ENCODE data around the gene PPFIA3. TPM values are rescaled to one million over a fixed set of nuclear protein-coding genes. Genes with fewer than 3 reads are reported as not detected.
"Not testable (repeated sequence)": the region's sequence is repeated elsewhere in the genome, so short reads cannot be mapped to it uniquely, and the experiment has no call there.

The PPFIA3 gene
- total and polyA plus RNA-seq, 9 donors: 5.5 to 11.1 (median 8.2) TPM

DNA sequence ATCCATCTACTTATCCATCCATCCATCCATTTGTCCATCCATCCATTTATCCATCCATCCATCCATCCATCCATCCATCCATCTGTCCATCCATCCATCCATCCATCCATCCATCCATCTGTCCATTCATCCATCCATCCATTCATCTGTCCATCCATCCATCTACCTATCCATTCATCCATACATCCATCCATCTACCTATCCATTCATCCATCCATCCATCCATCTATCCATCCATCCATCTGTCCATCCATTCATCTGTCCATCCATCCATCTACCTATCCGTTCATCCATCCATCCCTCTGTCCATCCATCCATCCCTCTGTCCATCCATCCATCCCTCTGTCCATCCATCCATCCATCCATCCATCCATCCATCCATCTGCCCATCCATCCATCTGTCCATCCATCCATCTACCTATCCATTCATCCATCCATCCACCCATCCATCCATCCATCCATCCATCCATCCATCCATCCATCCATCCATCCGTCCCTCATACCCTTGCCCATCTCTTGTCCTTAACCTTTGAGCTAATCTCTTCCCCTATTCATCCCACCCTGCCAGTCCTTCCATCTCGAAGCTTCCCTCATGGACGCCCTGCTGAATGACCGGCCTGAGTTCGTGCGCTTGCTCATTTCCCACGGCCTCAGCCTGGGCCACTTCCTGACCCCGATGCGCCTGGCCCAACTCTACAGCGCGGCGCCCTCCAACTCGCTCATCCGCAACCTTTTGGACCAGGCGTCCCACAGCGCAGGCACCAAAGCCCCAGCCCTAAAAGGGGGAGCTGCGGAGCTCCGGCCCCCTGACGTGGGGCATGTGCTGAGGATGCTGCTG lies 62.9 kb downstream of the PPFIA3 start:
- not testable (repeated sequence) for DNase-seq
- WGBS (ENCODE audit: insufficient coverage): 53% methylated on average over 20 of the region's 20 CpGs

GRCh38 chr19:49182848-49183375 lies 63.6 kb downstream of the PPFIA3 start:
- Histone ChIP-seq H3K27ac (ENCODE audit: low read length) (no peak overlapping the region), H3K27me3 (ENCODE audit: control insufficient read depth, insufficient read depth, low read length) (no peaks in the 10 kb centered on the region), H3K36me3 (ENCODE audit: control insufficient read depth, insufficient read depth, low read length) (peaks cover 40% of the 10 kb centered on the region), H3K9me3 (replicated peaks; ENCODE audit: control insufficient read depth, low read depth, low read length) (no peaks in the 10 kb centered on the region), H3K4me1 (ENCODE audit: control insufficient read depth, insufficient read depth, low read length) (no peaks in the 10 kb centered on the region), H3K4me3 (ENCODE audit: low read length) (no peak overlapping the region)
- 41% methylated on average over 14 of the region's 26 CpGs for WGBS (ENCODE audit: insufficient coverage)
- DNase-seq: no peak

More for the DNA sequence above, 62.9 kb downstream of the PPFIA3 start:
- H3K36me3 ChIP-seq (ENCODE audit: control insufficient read depth, insufficient read depth, low read length): peaks cover 33% of the 10 kb centered on the region
- H3K4me3 ChIP-seq (ENCODE audit: low read length); H3K27ac ChIP-seq (ENCODE audit: low read length); H3K9me3 ChIP-seq (replicated peaks; ENCODE audit: control insufficient read depth, low read depth, low read length); H3K27me3 ChIP-seq (ENCODE audit: control insufficient read depth, insufficient read depth, low read length); H3K4me1 ChIP-seq (ENCODE audit: control insufficient read depth, insufficient read depth, low read length): not testable (repeated sequence)

GRCh38 chr19:49186108-49186507 lies 66.8 kb downstream of the PPFIA3 start:
- Histone ChIP-seq H3K4me1 (ENCODE audit: control insufficient read depth, insufficient read depth, low read length) (no peaks in the 10 kb centered on the region), H3K27me3 (ENCODE audit: control insufficient read depth, insufficient read depth, low read length) (no peaks in the 10 kb centered on the region), H3K36me3 (ENCODE audit: control insufficient read depth, insufficient read depth, low read length) (peaks cover 62% of the 10 kb centered on the region), H3K4me3 (ENCODE audit: low read length) (no peak overlapping the region), H3K9me3 (replicated peaks; ENCODE audit: control insufficient read depth, low read depth, low read length) (no peaks in the 10 kb centered on the region), H3K27ac (ENCODE audit: low read length) (no peak overlapping the region)
- WGBS (ENCODE audit: insufficient coverage): 73% methylated on average over 2 of the region's 5 CpGs
- DNase-seq: peak; percentile 30

GRCh38 chr19:49188626-49189200 lies 69.4 kb downstream of the PPFIA3 start:
- WGBS (ENCODE audit: insufficient coverage): 75% methylated on average over 17 of the region's 21 CpGs
- H3K4me1 ChIP-seq (ENCODE audit: control insufficient read depth, insufficient read depth, low read length): no peaks in the 10 kb centered on the region
- H3K27ac ChIP-seq (ENCODE audit: low read length): no peak overlapping the region
- no peak overlapping the region for H3K4me3 ChIP-seq (ENCODE audit: low read length)
- DNase-seq: no peak
- no peaks in the 10 kb centered on the region for H3K9me3 ChIP-seq (replicated peaks; ENCODE audit: control insufficient read depth, low read depth, low read length)
- no peaks in the 10 kb centered on the region for H3K27me3 ChIP-seq (ENCODE audit: control insufficient read depth, insufficient read depth, low read length)
- peaks cover 59% of the 10 kb centered on the region for H3K36me3 ChIP-seq (ENCODE audit: control insufficient read depth, insufficient read depth, low read length)

- Histone ChIP-seq H3K36me3 (ENCODE audit: control insufficient read depth, insufficient read depth, low read length) (peaks cover 59% of the 10 kb centered on the region), H3K9me3 (replicated peaks; ENCODE audit: control insufficient read depth, low read depth, low read length) (no peaks in the 10 kb centered on the region), H3K4me3 (ENCODE audit: low read length) (no peak overlapping the region), H3K27me3 (ENCODE audit: control insufficient read depth, insufficient read depth, low read length) (no peaks in the 10 kb centered on the region), H3K4me1 (ENCODE audit: control insufficient read depth, insufficient read depth, low read length) (no peaks in the 10 kb centered on the region), H3K27ac (ENCODE audit: low read length) (no peak overlapping the region)
- DNase-seq: no peak
- 67% methylated on average over 4 of the region's 5 CpGs for WGBS (ENCODE audit: insufficient coverage)
Measured at GRCh38 chr19:49189259-49189658, 69.9 kb downstream of the PPFIA3 start.

DNA sequence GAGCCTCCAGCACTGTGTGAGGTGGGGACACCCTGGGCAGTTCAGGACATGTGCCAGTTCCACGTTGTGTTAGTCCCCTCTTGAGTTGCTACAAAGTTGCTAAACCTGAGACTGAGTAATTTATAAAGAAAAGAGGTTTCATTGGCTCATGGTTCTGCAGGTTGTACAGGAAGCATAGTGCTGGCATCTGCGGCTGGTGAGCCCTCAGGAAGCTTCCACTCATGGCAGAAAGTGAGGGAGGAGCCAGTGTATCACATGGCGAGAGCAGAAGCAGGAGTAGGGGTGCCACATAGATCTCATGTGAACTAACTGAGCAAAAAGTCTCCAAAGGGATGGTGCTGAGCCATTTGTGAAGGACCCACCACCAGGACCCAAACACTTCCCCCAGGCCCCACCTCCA lies 71.4 kb downstream of the PPFIA3 start:
- Histone ChIP-seq H3K36me3 (ENCODE audit: control insufficient read depth, insufficient read depth, low read length) (peaks cover 55% of the 10 kb centered on the region), H3K27ac (ENCODE audit: low read length) (no peak overlapping the region), H3K9me3 (replicated peaks; ENCODE audit: control insufficient read depth, low read depth, low read length) (no peaks in the 10 kb centered on the region), H3K4me3 (ENCODE audit: low read length) (no peak overlapping the region), H3K27me3 (ENCODE audit: control insufficient read depth, insufficient read depth, low read length) (no peaks in the 10 kb centered on the region), H3K4me1 (ENCODE audit: control insufficient read depth, insufficient read depth, low read length) (no peaks in the 10 kb centered on the region)
- DNase-seq: no peak
- WGBS (ENCODE audit: insufficient coverage): 100% methylated on average over 3 of the region's 3 CpGs

GRCh38 chr19:49193822-49194394 lies 74.6 kb downstream of the PPFIA3 start:
- peaks cover 4% of the 10 kb centered on the region for H3K4me1 ChIP-seq (ENCODE audit: control insufficient read depth, insufficient read depth, low read length)
- no peaks in the 10 kb centered on the region for H3K27me3 ChIP-seq (ENCODE audit: control insufficient read depth, insufficient read depth, low read length)
- no peaks in the 10 kb centered on the region for H3K9me3 ChIP-seq (replicated peaks; ENCODE audit: control insufficient read depth, low read depth, low read length)
- no peak overlapping the region for H3K27ac ChIP-seq (ENCODE audit: low read length)
- H3K36me3 ChIP-seq (ENCODE audit: control insufficient read depth, insufficient read depth, low read length): peaks cover 44% of the 10 kb centered on the region
- no peak overlapping the region for H3K4me3 ChIP-seq (ENCODE audit: low read length)
- 95% methylated on average over 6 of the region's 6 CpGs for WGBS (ENCODE audit: insufficient coverage)
- DNase-seq: no peak

GRCh38 chr19:49194408-49194807 lies 75.1 kb downstream of the PPFIA3 start:
- no peaks in the 10 kb centered on the region for H3K9me3 ChIP-seq (replicated peaks; ENCODE audit: control insufficient read depth, low read depth, low read length)
- H3K27me3 ChIP-seq (ENCODE audit: control insufficient read depth, insufficient read depth, low read length): no peaks in the 10 kb centered on the region
- no peak overlapping the region for H3K27ac ChIP-seq (ENCODE audit: low read length)
- peaks cover 39% of the 10 kb centered on the region for H3K36me3 ChIP-seq (ENCODE audit: control insufficient read depth, insufficient read depth, low read length)
- H3K4me3 ChIP-seq (ENCODE audit: low read length): no peak overlapping the region
- DNase-seq: no peak
- WGBS (ENCODE audit: insufficient coverage): 91% methylated on average over 4 of the region's 4 CpGs
- H3K4me1 ChIP-seq (ENCODE audit: control insufficient read depth, insufficient read depth, low read length): peaks cover 4% of the 10 kb centered on the region

DNA sequence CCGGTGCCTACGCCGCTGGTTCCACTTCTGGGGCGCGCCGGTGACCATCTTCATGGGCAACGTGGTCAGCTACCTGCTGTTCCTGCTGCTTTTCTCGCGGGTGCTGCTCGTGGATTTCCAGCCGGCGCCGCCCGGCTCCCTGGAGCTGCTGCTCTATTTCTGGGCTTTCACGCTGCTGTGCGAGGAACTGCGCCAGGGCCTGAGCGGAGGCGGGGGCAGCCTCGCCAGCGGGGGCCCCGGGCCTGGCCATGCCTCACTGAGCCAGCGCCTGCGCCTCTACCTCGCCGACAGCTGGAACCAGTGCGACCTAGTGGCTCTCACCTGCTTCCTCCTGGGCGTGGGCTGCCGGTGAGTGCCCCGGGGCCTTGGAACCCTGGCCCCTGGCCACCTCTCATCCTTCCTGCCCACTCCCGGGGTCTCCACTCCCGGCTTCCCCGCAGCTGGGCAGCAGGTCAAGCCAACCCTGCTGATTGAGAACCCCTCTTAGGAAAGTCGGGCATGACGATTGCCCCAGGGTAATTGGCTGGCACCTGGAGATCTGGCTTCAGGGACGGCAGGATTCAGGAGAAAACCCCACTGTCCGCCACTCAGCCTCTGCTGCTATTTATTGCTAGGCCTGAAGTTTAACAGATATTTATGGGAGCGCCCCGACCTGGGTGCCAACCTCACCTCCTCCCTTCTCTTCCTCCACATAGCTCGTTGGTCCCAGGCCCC lies 77.3 kb downstream of the PPFIA3 start:
- no peaks in the 10 kb centered on the region for H3K27me3 ChIP-seq (ENCODE audit: control insufficient read depth, insufficient read depth, low read length)
- no peaks in the 10 kb centered on the region for H3K9me3 ChIP-seq (replicated peaks; ENCODE audit: control insufficient read depth, low read depth, low read length)
- H3K4me3 ChIP-seq (ENCODE audit: low read length): no peak overlapping the region
- DNase-seq: peak; percentile 49
- peaks cover 32% of the 10 kb centered on the region for H3K36me3 ChIP-seq (ENCODE audit: control insufficient read depth, insufficient read depth, low read length)
- peaks cover 4% of the 10 kb centered on the region for H3K4me1 ChIP-seq (ENCODE audit: control insufficient read depth, insufficient read depth, low read length)
- WGBS (ENCODE audit: insufficient coverage): 42% methylated on average over 38 of the region's 40 CpGs
- H3K27ac ChIP-seq (ENCODE audit: low read length): peak overlapping the region; percentile 51

All from muscle of leg (tissue), 11 donors.